GM21360 (cell line): Measurements from ENCODE around the gene TFPT.

ENCODE experiments used
- ATAC-seq: cut with Tn5 transposase; IDR thresholded peaks from one replicate; pipeline ENCODE4 v1.9.1; 2021; ENCODE audit warnings: mild to moderate bottlenecking, moderate library complexity; ENCODE audit not compliant: unreplicated experiment

Gene TFPT

DNA sequence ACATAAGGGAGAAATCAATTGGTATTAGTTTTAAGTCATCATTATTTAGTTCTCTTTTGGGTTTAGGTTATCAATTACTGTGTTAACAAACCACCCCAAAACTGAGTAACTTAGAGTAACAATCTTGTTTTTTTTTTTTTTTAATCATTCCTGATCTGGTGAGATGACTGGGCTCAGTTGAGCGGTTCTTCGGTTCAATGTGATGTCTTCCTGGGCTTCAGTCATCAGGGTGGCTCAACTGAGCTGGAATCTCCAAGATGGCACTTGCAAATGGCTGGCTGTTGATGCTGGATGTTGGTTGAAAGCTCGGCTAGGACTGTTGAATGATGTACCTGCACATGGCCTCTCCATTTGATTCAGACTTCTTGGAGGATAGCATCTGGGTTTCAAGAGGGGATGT, 31.0 kb downstream of the TFPT start:
- no peak for ATAC-seq

- ATAC-seq: no peak
Measured at GRCh38 chr19:54081032-54081431, 34.4 kb downstream of the TFPT start, which contains the start of gene TARM1. TSS of gene TARM1 (minus strand) at chr19:54081365. CDS start at chr19:54081340, 25 bp downstream.

- no peak for ATAC-seq
Measured at GRCh38 chr19:54077334-54077733, 38.1 kb downstream of the TFPT start.

DNA sequence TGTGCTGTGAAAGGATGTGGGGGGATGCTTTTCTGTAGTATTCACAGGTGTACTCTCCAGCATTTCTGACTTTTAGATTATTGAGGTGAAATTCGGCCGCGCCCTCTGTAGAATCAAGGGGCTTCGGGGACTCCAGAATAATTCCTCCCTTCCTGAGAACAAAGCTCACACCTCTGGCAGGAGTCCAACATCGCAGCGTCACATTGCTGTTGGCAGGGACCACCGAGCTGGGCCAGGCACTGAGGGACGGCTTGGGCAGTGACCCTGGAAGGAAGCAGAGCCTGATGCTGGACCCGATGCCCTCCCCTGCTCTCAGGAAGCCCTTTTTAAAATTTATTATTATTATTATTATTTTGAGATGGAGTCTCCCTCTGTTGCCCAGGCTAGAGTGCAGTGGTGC, 40.6 kb downstream of the TFPT start:
- no peak for ATAC-seq

- ATAC-seq: no peak
Measured at GRCh38 chr19:54073829-54074228, 41.6 kb downstream of the TFPT start.

DNA sequence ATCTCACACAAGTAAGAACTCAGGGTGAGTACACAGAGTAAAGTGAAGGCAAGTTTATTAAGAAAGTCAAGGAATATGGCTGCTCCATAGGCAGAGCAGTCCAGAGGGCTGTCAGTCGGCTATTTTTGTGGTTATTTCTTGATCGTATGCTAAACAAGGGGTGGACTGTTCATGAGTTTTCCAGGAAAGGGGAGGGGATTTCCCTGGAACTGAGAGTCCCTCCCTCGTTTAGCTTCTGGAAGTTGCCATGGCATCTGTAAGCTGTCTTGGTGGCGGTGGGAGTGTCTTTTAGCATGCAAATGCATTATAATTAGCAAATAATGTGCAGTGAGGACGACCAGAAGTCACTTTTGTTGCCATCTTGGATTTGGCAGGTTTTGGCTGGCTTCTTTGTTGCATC, 46.0 kb downstream of the TFPT start:
- no peak for ATAC-seq

GRCh38 chr19:54063350-54064116, 51.9 kb downstream of the TFPT start, which contains the start of gene VSTM1:
TSS of gene VSTM1 (minus strand) at chr19:54063897. CDS start at chr19:54063777, 120 bp downstream.
- ATAC-seq: no peak

- no peak for ATAC-seq
Measured at GRCh38 chr19:54062643-54063042, 52.8 kb downstream of the TFPT start.
